Right ventricle myocardium inferior (tissue), 1 donor: ENCODE measurements around the gene KRTAP2-2. TPM values are rescaled to one million over a fixed set of nuclear protein-coding genes. Genes with fewer than 3 reads are reported as not detected.
"Not testable (repeated sequence)": the region's sequence is repeated elsewhere in the genome, so short reads cannot be mapped to it uniquely, and the experiment has no call there.

Experiments
- ATAC-seq: fragments of 200-7000 bp; cut with Tn5 transposase; one replicate; pipeline ENCODE4 v1.9.1; 2020; ENCODE audit warnings: mild to moderate bottlenecking, moderate library complexity
- DNase-seq: peaks from one replicate; pipeline ENCODE4 v3.0.0; 2021; ENCODE audit errors: missing footprints
- intact Hi-C: fragments of 100-400 bp; cut with DNase I; formaldehyde crosslinking; loops from one replicate; pipeline ENCODE4 v1.11.0; 2022
- total RNA-seq: library from RNA; stranded (reverse); fragmentation: NEBNext Ultra II Directional; extraction: Animal tissue kit (Norgen Biotek cat#: 25700); gene quantifications from one replicate; pipeline ENCODE4 v1.2.1, GENCODE V29; 2021
- donor health status: DM: no; HTN: yes; CAD: no; lungs with severe emphysema.

Gene KRTAP2-2
- total RNA-seq, 1 donor from 2014 or later = not detected

GRCh38 chr17:41037853-41038350 lies 17.1 kb downstream of the KRTAP2-2 start:
- intact Hi-C loops = no loop called here
- no peak for ATAC-seq
- DNase-seq = no peak

- intact Hi-C loops, ATAC-seq, DNase-seq: not testable (repeated sequence)
Measured at GRCh38 chr17:41034346-41034935, 20.6 kb downstream of the KRTAP2-2 start, which contains the start of gene KRTAP1-3. Gene KRTAP1-3, minus strand, starts transcription at chr17:41034874. Its CDS starts 53 bp downstream, at chr17:41034821.

DNA sequence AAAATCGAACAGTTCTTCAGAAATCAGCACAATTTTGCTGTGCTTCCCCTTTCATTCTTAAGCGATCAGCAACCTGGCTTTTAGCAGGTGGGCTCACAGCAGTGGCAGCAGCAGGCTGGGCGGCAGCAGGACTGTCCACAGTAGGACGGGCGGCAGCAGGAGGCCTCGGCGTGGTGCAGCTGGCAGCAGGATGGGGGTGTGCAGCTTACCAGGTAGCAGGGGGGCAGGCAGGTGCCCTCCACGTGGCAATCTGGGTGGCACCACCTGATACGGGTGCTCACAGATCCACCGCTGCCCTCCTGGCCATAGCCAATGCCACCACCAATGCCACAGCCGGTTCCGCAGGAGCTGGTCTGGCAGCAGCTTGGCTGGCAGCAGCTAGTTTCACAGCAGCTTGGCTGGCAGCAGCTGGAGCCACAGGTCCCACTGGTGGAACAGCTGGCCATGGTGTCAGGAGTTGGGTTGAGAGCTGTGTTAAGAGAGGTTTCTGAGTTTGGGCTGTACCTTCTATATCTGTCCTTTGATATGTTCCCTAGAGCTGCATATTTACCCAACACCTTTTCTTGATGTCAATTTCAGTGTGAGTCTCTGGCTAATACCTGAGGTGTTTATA lies 25.3 kb downstream of the KRTAP2-2 start, which contains the start of gene KRTAP1-4:
Gene KRTAP1-4, minus strand, starts transcription at position 563 of the 613 bp plus-strand sequence. Its CDS starts 117 bp downstream, at position 446.
- DNase-seq (no peak), ATAC-seq (no peak)
- intact Hi-C loops = no loop called here

GRCh38 chr17:41026715-41027471 lies 28.1 kb downstream of the KRTAP2-2 start, which contains the start of gene KRTAP1-5:
Gene KRTAP1-5, minus strand, starts transcription at chr17:41027208. Its CDS starts 53 bp downstream, at chr17:41027155.
- intact Hi-C loops = no loop called here
- no peak for ATAC-seq

GRCh38 chr17:41024697-41025096 lies 30.3 kb downstream of the KRTAP2-2 start:
- intact Hi-C loops = no loop called here
- no peak for ATAC-seq
- no peak for DNase-seq

More at GRCh38 chr17:41026715-41027471, 28.1 kb downstream of the KRTAP2-2 start, which contains the start of gene KRTAP1-5:
- no peak for DNase-seq

DNA sequence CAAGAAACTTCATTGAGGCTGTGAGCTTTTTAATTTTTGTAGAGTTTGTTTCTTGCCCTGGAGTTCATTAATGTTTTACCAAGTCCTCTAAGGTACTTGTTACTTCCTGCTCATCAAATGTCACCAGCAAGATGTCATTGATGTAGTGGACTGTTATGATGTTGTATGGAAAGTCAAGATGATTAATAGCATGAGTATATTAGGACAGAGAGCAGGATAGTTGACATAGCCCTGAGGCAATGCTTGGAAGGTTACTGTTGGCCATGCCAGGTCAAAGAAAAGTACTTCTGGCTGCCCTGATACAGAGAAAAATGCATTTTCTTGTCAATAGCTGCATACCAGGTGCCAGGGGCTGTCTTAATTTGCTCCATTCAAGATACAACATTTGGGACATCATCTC lies 34.7 kb downstream of the KRTAP2-2 start:
- no peak for DNase-seq
- intact Hi-C loops = no loop called here
- ATAC-seq = no peak

GRCh38 chr17:41019415-41019814 lies 35.6 kb downstream of the KRTAP2-2 start:
- no peak for ATAC-seq
- intact Hi-C loops = no loop called here
- DNase-seq = no peak

- DNase-seq (no peak), ATAC-seq (no peak)
- intact Hi-C loops = no loop called here
Measured at GRCh38 chr17:41018541-41018940, 36.5 kb downstream of the KRTAP2-2 start.

- no peak for DNase-seq
- intact Hi-C loops = no loop called here
- no peak for ATAC-seq
Measured at GRCh38 chr17:41016578-41017215, 38.3 kb downstream of the KRTAP2-2 start.

DNA sequence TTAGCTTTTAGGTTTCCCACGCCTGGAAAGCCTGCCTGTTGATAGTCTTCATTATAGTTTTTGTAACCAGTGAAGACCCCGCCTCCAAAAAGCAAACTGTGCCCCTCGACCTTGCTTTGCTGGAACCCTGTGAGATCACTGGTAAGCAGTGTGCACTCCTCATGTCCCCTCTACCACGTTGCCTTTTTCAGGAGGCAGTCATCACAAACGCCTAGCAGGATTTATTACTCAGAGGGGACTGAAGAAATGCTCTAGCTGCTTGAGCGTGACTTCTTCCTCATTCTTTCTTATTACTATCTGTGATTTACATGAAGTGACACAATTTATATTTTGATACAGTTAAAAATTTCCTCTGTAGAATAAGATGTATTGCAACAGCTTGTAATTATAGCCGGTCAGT lies 39.6 kb downstream of the KRTAP2-2 start:
- DNase-seq (no peak), ATAC-seq (no peak)
- intact Hi-C loops = no loop called here

DNA sequence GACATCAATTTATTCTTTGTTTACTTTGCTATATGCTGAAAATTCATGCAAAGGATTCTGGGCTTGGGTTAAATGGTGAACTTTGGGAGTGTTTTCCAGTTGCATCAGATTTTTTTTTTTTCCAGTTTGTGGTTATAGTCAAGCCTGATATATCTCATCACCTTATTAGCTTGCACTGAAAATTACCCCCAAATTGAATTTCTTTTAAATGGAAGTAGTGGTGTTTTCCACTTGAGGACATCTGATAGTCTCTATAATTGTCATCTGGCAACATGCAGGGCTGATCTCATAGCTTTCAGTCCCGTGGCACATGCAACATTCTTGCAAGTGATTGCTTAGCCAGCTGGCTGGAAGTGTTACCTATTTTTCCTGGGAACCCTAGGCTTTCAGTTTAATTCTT lies 41.4 kb downstream of the KRTAP2-2 start:
- intact Hi-C loops = no loop called here
- DNase-seq = no peak
- no peak for ATAC-seq

DNA sequence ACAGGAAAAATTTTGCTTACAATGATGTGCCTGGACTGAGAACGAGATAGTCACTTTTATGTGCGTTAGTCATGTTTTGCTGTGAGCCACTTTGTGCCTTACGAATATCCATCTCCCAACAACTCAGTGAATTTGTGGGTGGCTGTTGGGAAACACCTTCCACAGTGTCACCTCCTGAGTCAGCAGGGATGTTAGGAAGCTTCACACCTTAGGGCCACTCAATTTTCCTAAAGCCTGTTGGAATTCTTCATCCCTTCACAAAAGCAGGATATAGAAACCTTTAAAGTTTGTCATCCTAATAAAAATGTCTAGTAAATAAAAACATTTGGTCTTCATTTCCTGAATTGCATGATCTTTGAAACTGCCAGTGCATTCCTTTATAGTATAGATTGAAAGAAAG lies 41.8 kb downstream of the KRTAP2-2 start:
- DNase-seq = no peak
- intact Hi-C loops = no loop called here
- no peak for ATAC-seq

- ATAC-seq = no peak
- DNase-seq = no peak
- intact Hi-C loops = no loop called here
Measured at GRCh38 chr17:41012326-41013120, 42.5 kb downstream of the KRTAP2-2 start.

DNA sequence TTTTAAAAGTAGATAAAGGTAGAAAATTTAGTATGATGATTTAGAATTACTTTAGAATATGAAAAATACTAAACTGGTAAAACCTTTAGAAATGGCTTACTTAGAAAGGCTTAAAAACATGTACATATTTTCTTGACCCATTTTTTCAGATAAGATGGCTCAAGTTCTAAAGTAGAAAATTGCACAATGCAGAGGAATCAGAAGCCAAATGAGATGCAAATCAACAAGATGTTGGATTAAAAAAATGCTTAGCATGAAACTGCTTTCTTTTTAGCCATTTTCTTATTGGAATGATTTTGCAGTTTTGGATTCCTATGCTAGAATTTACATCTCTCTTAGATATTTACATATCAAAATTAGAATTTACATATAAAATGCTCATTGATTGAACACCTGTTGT lies 44.6 kb downstream of the KRTAP2-2 start:
- DNase-seq (no peak), ATAC-seq (no peak)
- intact Hi-C loops = no loop called here

DNA sequence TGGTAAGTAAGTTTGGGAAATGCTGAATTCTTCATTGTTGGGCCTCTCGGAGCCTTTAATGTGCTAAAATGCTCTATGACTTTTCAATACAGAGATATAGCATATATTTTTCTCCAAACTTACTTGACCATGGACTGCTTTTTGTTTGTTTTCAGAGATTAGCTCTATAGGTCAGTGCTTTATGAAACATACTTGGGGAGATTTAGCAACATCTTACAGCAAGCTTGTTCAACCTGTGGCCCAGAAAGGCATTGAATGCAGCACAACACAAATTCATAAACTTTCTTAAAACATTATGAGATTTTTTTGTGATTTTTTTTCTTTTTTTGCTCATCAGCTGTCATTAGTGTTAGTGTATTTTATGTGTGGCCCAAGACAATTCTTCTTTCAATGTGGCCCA lies 45.1 kb downstream of the KRTAP2-2 start:
- DNase-seq (no peak), ATAC-seq (no peak)
- intact Hi-C loops = no loop called here

GRCh38 chr17:41009301-41009760 lies 45.7 kb downstream of the KRTAP2-2 start:
- intact Hi-C loops = no loop called here
- DNase-seq = no peak
- no peak for ATAC-seq

GRCh38 chr17:41008811-41009210 lies 46.2 kb downstream of the KRTAP2-2 start, which contains the start of gene KRTAP3-1:
Gene KRTAP3-1, minus strand, starts transcription at chr17:41009128. Its CDS starts 54 bp downstream, at chr17:41009074.
- ATAC-seq (no peak), DNase-seq (no peak)
- intact Hi-C loops = no loop called here
